ENCODE results near the gene ZMYM5. TPM values are rescaled to one million over a fixed set of nuclear protein-coding genes. Genes with fewer than 3 reads are reported as not detected.

The ZMYM5 gene
- total and polyA plus RNA-seq, 9 of the 15 experiments (the other 6 are each of a cell fraction or from before 2014, with no cell fraction given), result 5.4 to 11.9 (median 7.8) TPM

DNA sequence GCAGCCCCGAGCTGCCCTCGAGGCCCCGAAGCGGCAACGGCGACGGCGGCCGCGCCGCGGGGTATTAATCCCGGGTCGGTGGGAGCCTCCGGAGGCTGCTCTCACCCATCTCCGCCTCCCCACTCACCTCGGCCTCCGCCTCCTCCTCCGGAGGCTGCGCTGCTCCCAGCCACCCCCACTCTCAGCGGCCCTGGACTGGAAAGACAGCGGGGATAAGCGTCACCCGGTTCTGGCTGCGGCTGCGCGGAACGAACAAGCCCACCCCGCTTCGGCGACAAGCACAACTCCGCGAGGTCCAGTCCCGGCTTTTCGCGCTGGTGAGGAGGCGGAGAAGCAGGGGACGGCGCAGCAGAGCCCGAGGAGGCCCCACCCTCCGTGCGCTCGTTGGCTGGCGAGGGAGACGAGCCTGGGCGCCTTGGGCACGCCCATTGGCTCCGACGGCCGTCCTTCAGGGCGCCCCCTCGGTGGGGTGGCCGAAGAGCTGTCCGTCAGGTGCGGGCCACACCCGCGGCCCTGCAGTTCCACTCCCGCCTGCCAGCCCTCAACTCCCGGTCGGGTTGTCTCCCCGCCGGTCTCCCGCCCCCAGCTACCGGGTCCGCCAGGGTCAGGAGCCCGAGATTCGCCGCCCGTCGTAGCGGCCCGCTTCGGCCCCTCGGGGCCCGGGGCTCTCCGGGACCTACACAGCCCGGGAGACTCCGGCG is at the start of gene ZMYM5 (continued):
- TF ChIP-seq, protein P1, sequence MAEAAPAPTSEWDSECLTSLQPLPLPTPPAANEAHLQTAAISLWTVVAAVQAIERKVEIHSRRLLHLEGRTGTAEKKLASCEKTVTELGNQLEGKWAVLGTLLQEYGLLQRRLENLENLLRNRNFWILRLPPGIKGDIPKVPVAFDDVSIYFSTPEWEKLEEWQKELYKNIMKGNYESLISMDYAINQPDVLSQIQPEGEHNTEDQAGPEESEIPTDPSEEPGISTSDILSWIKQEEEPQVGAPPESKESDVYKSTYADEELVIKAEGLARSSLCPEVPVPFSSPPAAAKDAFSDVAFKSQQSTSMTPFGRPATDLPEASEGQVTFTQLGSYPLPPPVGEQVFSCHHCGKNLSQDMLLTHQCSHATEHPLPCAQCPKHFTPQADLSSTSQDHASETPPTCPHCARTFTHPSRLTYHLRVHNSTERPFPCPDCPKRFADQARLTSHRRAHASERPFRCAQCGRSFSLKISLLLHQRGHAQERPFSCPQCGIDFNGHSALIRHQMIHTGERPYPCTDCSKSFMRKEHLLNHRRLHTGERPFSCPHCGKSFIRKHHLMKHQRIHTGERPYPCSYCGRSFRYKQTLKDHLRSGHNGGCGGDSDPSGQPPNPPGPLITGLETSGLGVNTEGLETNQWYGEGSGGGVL (CRISPR knock-in tag; IDR thresholded peaks at IDR 0.05), result no peak
- TF ChIP-seq ZNF124 (CRISPR knock-in tag; IDR thresholded peaks at IDR 0.05) (no peak), ILK (tag; IDR thresholded peaks at IDR 0.05; ENCODE audit: borderline replicate concordance, low read depth) (no peak), TEAD1 (CRISPR knock-in tag; IDR thresholded peaks at IDR 0.05) (no peak), CC2D1A (IDR thresholded peaks at IDR 0.05) (no peak), NFRKB (IDR thresholded peaks at IDR 0.05; ENCODE audit: low read depth) (no peak), SRSF1 (IDR thresholded peaks at IDR 0.05; ENCODE audit: low read depth, low read length) (no peak), KHSRP (IDR thresholded peaks at IDR 0.05) (no peak), ZKSCAN1 (IDR thresholded peaks at IDR 0.05; ENCODE audit: low read depth, low read length) (no peak), RHOXF2B (CRISPR knock-in tag; conservative IDR thresholded peaks at IDR 0.05) (no peak), ESRRA (IDR thresholded peaks at IDR 0.05; ENCODE audit: borderline replicate concordance, low read depth) (0 out of 2 replicates have a peak, but pooled peaks have one; percentile 33), ZNF561 (CRISPR knock-in tag; conservative IDR thresholded peaks at IDR 0.05) (no peak), ELF2 (CRISPR knock-in tag; IDR thresholded peaks at IDR 0.05) (no peak; the same call in 1 of the 2 replicates), NCOR1 (IDR thresholded peaks at IDR 0.05) (no peak), ZNF57 (CRISPR knock-in tag; IDR thresholded peaks at IDR 0.05) (no peak), NRF1 (conservative IDR thresholded peaks at IDR 0.05 in 1 of 2, IDR thresholded peaks at IDR 0.05 in 1 of 2) (peak; percentile 93 to 95), E2F3 (CRISPR knock-in tag; IDR thresholded peaks at IDR 0.05) (no peak)
- TF ChIP-seq, protein P2, sequence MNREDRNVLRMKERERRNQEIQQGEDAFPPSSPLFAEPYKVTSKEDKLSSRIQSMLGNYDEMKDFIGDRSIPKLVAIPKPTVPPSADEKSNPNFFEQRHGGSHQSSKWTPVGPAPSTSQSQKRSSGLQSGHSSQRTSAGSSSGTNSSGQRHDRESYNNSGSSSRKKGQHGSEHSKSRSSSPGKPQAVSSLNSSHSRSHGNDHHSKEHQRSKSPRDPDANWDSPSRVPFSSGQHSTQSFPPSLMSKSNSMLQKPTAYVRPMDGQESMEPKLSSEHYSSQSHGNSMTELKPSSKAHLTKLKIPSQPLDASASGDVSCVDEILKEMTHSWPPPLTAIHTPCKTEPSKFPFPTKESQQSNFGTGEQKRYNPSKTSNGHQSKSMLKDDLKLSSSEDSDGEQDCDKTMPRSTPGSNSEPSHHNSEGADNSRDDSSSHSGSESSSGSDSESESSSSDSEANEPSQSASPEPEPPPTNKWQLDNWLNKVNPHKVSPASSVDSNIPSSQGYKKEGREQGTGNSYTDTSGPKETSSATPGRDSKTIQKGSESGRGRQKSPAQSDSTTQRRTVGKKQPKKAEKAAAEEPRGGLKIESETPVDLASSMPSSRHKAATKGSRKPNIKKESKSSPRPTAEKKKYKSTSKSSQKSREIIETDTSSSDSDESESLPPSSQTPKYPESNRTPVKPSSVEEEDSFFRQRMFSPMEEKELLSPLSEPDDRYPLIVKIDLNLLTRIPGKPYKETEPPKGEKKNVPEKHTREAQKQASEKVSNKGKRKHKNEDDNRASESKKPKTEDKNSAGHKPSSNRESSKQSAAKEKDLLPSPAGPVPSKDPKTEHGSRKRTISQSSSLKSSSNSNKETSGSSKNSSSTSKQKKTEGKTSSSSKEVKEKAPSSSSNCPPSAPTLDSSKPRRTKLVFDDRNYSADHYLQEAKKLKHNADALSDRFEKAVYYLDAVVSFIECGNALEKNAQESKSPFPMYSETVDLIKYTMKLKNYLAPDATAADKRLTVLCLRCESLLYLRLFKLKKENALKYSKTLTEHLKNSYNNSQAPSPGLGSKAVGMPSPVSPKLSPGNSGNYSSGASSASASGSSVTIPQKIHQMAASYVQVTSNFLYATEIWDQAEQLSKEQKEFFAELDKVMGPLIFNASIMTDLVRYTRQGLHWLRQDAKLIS (CRISPR knock-in tag; IDR thresholded peaks at IDR 0.05), result no peak
- TF ChIP-seq, protein P3, sequence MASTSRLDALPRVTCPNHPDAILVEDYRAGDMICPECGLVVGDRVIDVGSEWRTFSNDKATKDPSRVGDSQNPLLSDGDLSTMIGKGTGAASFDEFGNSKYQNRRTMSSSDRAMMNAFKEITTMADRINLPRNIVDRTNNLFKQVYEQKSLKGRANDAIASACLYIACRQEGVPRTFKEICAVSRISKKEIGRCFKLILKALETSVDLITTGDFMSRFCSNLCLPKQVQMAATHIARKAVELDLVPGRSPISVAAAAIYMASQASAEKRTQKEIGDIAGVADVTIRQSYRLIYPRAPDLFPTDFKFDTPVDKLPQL (IDR thresholded peaks at IDR 0.05; ENCODE audit: extremely low read depth, insufficient read length), result no peak
